Measurements from ENCODE around the gene SCAMP3.

GRCh38 chr1:155301342-155301841 lies 39.2 kb upstream of the SCAMP3 start, which contains the start of gene PKLR:
- TF ChIP-seq EP300 (conservative IDR thresholded peaks at IDR 0.05; ENCODE audit: poor library complexity, severe bottlenecking): no peak
- no peak for TF ChIP-seq RAD21 (conservative IDR thresholded peaks at IDR 0.05)
- no peak for TF ChIP-seq CTCF (IDR thresholded peaks at IDR 0.05; ENCODE audit: poor library complexity, severe bottlenecking)
